ENCODE results near the gene TMEM108.
"Not testable (repeated sequence)": the region's sequence is repeated elsewhere in the genome, so short reads cannot be mapped to it uniquely, and the experiment has no call there.

TMEM108 gene

GRCh38 chr3:133038089-133038730, at the start of gene TMEM108:
TSS of gene TMEM108 (plus strand) at chr3:133038391.
- DNase-seq (ENCODE audit: low read depth in 3 of 3, low spot score in 1 of 3): no peak

DNA sequence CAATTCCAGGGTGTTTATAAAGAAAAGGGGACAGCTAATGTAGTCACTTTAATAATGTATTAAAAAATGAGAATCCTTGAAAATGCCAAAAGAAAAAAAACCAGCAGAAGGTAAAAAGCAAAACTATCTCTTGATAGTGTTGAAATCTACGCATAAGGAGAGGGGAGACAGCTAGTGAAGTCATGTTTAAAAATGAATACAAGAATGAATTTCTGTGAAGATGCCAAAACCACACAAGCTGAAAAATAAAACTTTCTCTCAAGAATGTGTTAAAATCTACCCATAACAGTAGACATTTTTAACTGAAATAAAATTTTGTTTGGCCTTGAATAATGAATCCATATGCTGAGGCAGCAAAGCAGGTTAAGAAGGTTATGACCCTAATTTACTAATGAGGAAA, 42.2 kb upstream of the TMEM108 start:
- no peak for DNase-seq (ENCODE audit: low read depth in 3 of 3, low spot score in 1 of 3)

- DNase-seq (ENCODE audit: low read depth in 3 of 3, low spot score in 1 of 3): no peak
Observed at GRCh38 chr3:132997404-132998185, 40.6 kb upstream of the TMEM108 start.

DNA sequence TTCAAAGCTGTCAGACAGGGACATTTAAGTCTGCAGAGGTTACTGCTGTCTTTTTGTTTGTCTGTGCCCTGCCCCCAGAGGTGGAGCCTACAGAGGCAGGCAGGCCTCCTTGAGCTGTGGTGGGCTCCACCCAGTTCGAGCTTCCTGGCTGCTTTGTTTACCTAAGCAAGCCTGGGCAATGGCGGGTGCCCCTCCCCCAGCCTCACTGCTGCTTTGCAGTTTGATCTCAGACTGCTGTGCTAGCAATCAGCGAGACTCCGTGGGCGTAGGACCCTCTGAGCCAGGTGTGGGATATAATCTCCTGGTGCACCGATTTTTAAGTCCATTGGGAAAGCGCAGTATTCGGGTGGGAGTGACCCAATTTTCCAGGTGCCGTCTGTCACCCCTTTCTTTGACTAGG, 33.2 kb upstream of the TMEM108 start:
- DNase-seq (ENCODE audit: low read depth in 3 of 3, low spot score in 1 of 3): not testable (repeated sequence)

- DNase-seq (ENCODE audit: low read depth in 3 of 3, low spot score in 1 of 3): no peak
Observed at GRCh38 chr3:133007601-133008000, 30.6 kb upstream of the TMEM108 start.

- no peak for DNase-seq (ENCODE audit: low read depth in 3 of 3, low spot score in 1 of 3)
Observed at GRCh38 chr3:133014325-133014724, 23.9 kb upstream of the TMEM108 start.

DNA sequence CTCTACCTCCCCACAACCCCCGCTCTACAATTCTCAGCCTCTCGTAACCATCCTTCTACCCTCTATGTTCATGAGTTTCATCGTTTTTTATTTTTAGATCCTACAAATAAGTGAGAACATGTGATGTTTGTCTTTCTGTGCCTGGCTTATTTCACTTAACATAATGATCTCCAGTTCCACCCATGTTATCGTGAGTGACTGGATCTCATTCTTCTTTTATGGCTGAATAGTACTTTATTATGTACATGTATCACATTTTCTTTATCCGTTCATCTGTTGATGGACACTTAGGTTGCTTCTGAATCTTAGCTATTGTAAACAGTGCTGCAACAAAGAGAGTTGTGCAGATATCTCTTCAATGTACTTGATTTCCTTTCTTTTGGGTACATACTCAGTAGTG, 22.6 kb upstream of the TMEM108 start:
- not testable (repeated sequence) for DNase-seq (ENCODE audit: low read depth in 3 of 3, low spot score in 1 of 3)

DNA sequence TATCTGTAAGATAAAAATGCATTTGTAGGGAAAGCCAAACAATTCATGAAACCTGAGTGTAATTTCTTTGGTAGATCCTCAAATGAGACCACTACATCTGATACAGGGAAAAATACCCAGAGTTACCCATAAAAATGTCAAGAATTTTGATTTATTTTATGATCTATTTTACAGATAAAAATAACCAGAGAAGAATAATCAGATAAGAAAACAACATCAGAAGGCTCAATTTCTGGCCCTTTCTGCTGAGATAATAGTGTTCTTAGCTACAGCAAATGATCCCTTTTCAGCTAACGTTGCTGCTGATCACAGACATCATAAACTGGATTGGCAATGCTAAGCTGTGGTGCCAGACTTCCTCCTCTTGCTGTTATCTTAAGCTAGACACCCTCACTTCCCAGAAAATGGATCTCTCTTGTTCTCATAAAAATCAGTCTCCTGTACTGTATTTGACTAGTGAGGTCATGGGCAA, 21.3 kb upstream of the TMEM108 start:
- DNase-seq (ENCODE audit: low read depth in 3 of 3, low spot score in 1 of 3): no peak

GRCh38 chr3:133018921-133019320, 19.3 kb upstream of the TMEM108 start:
- no peak for DNase-seq (ENCODE audit: low read depth in 3 of 3, low spot score in 1 of 3)

DNA sequence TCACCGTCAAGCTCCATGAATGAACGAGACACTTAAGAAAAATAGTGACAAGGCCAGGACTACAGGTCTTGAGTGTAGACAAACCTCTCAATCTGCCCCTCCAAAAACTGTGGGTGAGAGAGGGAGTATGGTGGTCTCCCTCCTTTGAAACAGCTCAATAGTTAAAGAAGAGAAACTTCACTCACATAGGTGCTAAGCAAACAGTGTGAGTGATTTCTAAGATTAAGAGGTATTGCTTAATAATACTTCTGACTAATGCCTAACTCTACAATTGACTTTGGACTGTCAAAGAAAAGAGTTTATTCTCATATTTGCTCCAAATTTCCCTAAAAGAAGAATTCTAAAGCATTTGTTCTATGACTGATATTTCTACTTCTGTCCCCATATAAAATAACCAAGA, 17.0 kb upstream of the TMEM108 start:
- DNase-seq (ENCODE audit: low read depth in 3 of 3, low spot score in 1 of 3): no peak

DNA sequence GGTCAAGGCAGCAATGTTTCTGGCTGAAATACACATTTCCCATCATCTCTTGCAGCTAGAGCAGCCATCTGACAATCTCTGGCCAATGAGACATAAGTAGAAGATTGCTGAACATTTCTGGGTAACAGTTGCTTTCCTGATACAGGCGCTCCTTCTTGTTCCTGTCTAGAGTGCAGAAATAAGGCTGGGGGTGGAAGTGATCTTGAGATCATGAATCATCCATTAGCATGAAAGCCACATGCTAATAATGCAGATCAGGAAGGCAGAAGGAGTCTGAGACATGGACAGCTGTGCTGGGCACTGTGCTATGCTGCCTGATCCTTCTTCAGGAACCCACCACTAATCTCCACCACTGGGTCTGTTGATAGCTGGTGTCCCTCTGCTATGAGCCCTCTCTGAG, 14.8 kb upstream of the TMEM108 start:
- DNase-seq (ENCODE audit: low read depth in 3 of 3, low spot score in 1 of 3): no peak

GRCh38 chr3:133025546-133025945, 12.6 kb upstream of the TMEM108 start:
- no peak for DNase-seq (ENCODE audit: low read depth in 3 of 3, low spot score in 1 of 3)

DNA sequence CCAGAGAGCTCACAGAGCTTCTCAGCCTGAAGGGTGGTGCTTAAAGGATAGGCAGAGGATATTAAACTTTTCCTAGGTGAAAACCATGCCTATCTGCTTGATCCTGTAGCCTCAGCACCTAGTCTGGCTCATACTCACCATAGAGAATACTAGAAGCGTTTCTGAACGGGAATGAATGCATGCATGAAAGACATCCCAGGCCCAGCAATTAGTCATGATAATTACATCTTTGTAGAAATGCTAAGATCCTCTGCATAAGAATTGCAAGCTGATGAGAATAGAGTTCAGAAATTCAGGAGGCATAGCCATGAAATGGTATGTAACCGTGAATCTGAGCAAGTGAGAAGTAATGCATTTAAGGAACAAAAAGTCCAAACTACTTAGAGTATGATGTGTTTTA, 5.9 kb upstream of the TMEM108 start:
- DNase-seq (ENCODE audit: low read depth in 3 of 3, low spot score in 1 of 3): no peak

DNA sequence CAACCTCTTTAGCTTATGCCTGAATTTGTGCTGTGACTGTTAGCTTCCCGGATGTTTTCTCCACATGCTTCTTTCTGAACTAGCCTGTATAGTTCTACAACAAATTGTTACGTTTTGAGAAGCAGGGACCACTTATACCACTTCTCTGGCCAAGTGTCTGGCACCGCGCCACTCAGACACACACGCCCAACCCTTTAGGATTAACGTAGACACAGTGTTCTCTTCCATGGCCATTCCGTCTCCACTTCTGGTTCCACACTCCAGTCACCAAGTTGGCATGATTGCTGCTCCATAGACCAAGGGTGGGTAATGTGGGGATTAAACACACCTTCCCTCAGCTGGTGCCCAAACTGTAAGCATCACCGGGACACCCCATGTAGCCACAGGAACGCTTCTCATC, 755 bp upstream of the TMEM108 start:
- no peak for DNase-seq (ENCODE audit: low read depth in 3 of 3, low spot score in 1 of 3)

DNA sequence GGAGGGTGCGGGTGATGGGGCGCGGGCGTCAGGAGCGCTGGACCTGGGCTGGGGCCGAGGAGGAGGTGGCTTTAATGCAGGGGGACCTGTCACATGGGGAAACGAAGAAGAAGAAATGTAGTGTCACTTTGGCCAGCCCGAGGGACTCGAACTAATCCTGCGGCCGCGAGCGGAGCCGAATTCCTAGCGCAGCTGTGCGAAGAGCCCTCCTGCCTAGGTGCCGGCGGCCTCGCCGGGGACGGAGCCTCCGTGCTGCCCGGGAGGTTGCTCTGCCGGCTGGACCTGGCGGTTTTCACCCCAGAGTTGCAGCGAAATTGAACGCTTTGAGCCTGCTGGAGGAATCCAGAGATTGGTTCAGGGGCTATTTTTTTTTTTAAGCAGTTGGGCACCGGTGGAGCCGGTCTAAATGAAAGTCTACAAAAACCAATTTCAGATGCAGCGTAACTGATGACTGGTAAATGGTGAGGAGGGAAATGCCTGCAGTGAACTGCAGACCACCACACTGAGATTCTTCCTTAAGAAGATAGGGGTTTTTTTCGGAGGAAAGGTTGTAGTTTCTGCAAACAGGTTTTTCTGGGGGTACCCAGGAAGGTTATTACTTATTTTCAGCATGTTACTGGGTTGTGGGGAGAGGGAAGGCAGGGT, 662 bp downstream of the TMEM108 start:
- no peak for DNase-seq (ENCODE audit: low read depth in 3 of 3, low spot score in 1 of 3)

DNA sequence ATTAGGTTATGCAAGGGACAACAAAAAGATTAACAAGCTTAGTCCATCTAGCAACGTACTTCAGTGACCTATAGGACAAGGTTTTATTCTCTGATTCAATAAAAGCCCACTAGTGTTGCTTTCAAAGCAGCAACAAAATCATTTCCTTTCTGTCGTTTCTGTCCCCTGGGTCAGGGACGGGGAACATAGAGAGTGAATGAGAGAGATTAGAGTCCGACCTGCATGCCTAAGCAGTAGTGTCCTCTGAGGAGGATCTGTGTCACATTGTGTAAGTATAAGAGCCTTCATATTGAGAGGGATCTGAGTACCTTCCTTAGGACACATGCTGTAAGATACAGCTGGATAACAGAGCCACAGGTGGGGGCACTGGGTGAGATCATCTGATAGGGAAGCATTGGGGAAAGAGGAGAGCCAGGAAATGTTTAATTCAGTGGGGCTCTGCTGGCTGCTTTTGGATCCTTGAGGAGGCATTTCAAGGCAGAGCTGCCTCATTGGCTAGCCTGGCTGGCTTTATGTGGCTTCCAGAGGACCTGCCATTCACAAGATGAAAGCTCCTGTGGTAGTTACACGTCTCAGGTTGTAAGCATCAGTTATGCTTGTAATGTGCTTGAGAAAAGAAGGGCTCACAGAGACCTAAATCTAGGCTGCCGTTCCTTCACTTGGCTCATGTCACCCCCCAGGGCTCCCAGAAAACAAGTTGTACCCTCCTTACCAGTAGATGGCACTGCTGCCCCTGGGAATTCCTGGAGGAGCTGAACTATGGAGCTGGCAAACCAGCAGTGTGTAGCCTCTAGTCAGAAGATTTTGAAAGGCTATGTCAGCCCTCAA, 2.7 kb downstream of the TMEM108 start:
- DNase-seq (ENCODE audit: low read depth in 3 of 3, low spot score in 1 of 3): no peak

GRCh38 chr3:133041524-133041829, 3.3 kb downstream of the TMEM108 start:
- DNase-seq (ENCODE audit: low read depth in 3 of 3, low spot score in 1 of 3): no peak

GRCh38 chr3:133042778-133043177, 4.6 kb downstream of the TMEM108 start:
- DNase-seq (ENCODE audit: low read depth in 3 of 3, low spot score in 1 of 3): no peak

GRCh38 chr3:133047980-133048379, 9.8 kb downstream of the TMEM108 start:
- DNase-seq (ENCODE audit: low read depth in 3 of 3, low spot score in 1 of 3): no peak

- no peak for DNase-seq (ENCODE audit: low read depth in 3 of 3, low spot score in 1 of 3)
Observed at GRCh38 chr3:133049491-133049890, 11.3 kb downstream of the TMEM108 start.

DNA sequence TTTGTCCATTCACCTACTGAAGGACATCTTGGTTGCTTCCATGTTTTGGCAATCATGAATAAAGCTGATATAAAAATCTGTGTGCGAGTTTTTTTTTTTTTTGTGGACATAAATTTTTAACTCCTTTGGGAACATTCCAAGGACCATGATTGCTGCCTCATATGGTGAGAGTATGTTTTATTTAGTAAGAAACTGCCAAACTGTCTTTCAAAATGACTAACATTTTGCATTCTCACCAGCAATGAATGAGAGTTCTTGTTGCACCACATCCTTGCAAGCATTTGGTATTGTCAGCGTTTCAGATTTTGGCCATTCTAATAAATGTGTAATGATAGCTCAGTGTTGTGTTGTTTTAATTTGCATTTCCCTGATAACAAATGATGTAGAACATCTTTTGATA, 12.7 kb downstream of the TMEM108 start:
- no peak for DNase-seq (ENCODE audit: low read depth in 3 of 3, low spot score in 1 of 3)

- no peak for DNase-seq (ENCODE audit: low read depth in 3 of 3, low spot score in 1 of 3)
Observed at GRCh38 chr3:133053532-133053931, 15.3 kb downstream of the TMEM108 start.
